K562 (cell line): Measurements from ENCODE around the gene MYBPC3. TPM values are rescaled to one million over a fixed set of nuclear protein-coding genes. Genes with fewer than 3 reads are reported as not detected.

Experiments used
- ATAC-seq: fragments of 200-7000 bp; cut with Tn5 transposase; 3 replicates; pipeline ENCODE4 v1.9.1; 2020; ENCODE audit warnings: moderate library complexity
- BruUV-seq: library from RNA; stranded (reverse); fragments of 400-500 nt; replicated peaks from 2 replicates; lab custom pipeline; 2021; lab: Mats Ljungman, UMichigan
- CTCF ChIA-PET: fragments of 300-600 bp; formaldehyde crosslinking; extraction: SDS; loops from one replicate; lab custom pipeline; 2021; ENCODE audit warnings: low intra/inter-chr PET ratio; lab: Yijun Ruan, JAX
- POLR2A ChIA-PET: fragments of 300-600, 350-650 bp; sonication (Branson Sonifier 250); formaldehyde crosslinking; extraction: SDS; loops from one replicate; lab custom pipeline; 2021; ENCODE audit warnings: antibody characterized with exemption, inconsistent platforms; lab: Yijun Ruan, JAX
- DNase-seq, 4 experiments: peaks; one replicate each; pipeline versions ENCODE4 v3.0.0 to v3.0.0-alpha.2; 2011 to 2018; ENCODE audit warnings: low spot score in 3 of 4, mixed read lengths in 3 of 4; ENCODE audit errors: extremely low read depth in 1 of 4
- FAIRE-seq: peaks from 2 replicates; lab custom pipeline; 2011; peaks lifted over from hg19 to GRCh38; lab: Jason Lieb, UNC
- H2AFZ ChIP-seq: 2 replicates; pipeline ENCODE4 v1.6.0; 2011; ENCODE audit warnings: low read depth, low read length, control low read depth, inconsistent platforms
- H3K27ac ChIP-seq: fragments of 200-600 bp; 3 replicates; pipeline ENCODE4 v1.8.0; 2011; ENCODE audit warnings: low read depth, mild to moderate bottlenecking, control low read depth, inconsistent platforms, low read length, moderate library complexity, mixed read lengths; ENCODE audit errors: extremely low read depth
- H3K27me3 ChIP-seq, 2 experiments: fragments of 300-600 bp in 1 of 2; 2 replicates in 1 of 2; 3 replicates in 1 of 2; pipeline versions ENCODE4 v1.6.0 to v1.8.0; 2011; ENCODE audit warnings: inconsistent platforms in 2 of 2, low read length in 2 of 2, mild to moderate bottlenecking in 1 of 2, mixed read lengths in 1 of 2, moderate library complexity in 1 of 2; ENCODE audit not compliant: control insufficient read depth in 2 of 2, insufficient read depth in 2 of 2
- H3K36me3 ChIP-seq: fragments of 300-600 bp; 3 replicates; pipeline ENCODE4 v1.8.0; 2011; ENCODE audit warnings: mild to moderate bottlenecking, low read length, inconsistent platforms; ENCODE audit not compliant: control insufficient read depth, insufficient read depth
- H3K4me1 ChIP-seq, 2 experiments: fragments of 200-600 bp in 1 of 2; replicated peaks in 1 of 2; 2 replicates in 1 of 2; 3 replicates in 1 of 2; pipeline versions ENCODE4 v1.5.1 to v1.8.0; 2011; ENCODE audit warnings: inconsistent platforms in 2 of 2, low read length in 2 of 2, mild to moderate bottlenecking in 1 of 2, mixed read lengths in 1 of 2, moderate library complexity in 1 of 2; ENCODE audit not compliant: control insufficient read depth in 2 of 2, insufficient read depth in 2 of 2
- H3K4me2 ChIP-seq: 2 replicates; pipeline ENCODE4 v1.6.1; 2011; ENCODE audit warnings: low read length, control low read depth, inconsistent platforms, mixed read lengths; ENCODE audit not compliant: insufficient read depth
- H3K4me3 ChIP-seq: fragments of 200-600 bp; sonication (generic), shearing (Covaris generic); 2 replicates; pipeline ENCODE4 v1.5.1; 2016; ENCODE audit warnings: control low read depth, inconsistent platforms
- H3K79me2 ChIP-seq: fragments of 200-600 bp; 3 replicates; pipeline ENCODE4 v1.8.0; 2011; ENCODE audit warnings: low read length, inconsistent platforms; ENCODE audit not compliant: control insufficient read depth, insufficient read depth
- H3K9ac ChIP-seq, 2 experiments: 2 replicates each; pipeline versions ENCODE4 v1.6.0 to v1.6.1; 2011; ENCODE audit warnings: low read depth in 2 of 2, low read length in 2 of 2, control low read depth in 1 of 2, inconsistent platforms in 1 of 2, mild to moderate bottlenecking in 1 of 2, mixed read lengths in 1 of 2; ENCODE audit not compliant: insufficient read depth in 1 of 2
- H3K9me1 ChIP-seq: one replicate; pipeline ENCODE4 v1.6.0; 2011; ENCODE audit warnings: inconsistent platforms, mild to moderate bottlenecking, low read length, moderate library complexity; ENCODE audit not compliant: control insufficient read depth, insufficient read depth
- H3K9me3 ChIP-seq: replicated peaks from 2 replicates; pipeline ENCODE4 v1.5.1; 2011; ENCODE audit warnings: low read depth, low read length, inconsistent platforms; ENCODE audit not compliant: control insufficient read depth, insufficient read depth
- H4K20me1 ChIP-seq: replicated peaks from 2 replicates; pipeline ENCODE4 v1.6.1; 2011; ENCODE audit warnings: low read length, inconsistent platforms, mixed read lengths; ENCODE audit not compliant: control insufficient read depth, insufficient read depth
- AFF1 ChIP-seq, 2 experiments: fragments of 450-650 bp; IDR thresholded peaks; 2 replicates each; pipeline ENCODE4 v1.6.1; 2018; ENCODE audit warnings: mild to moderate bottlenecking in 2 of 2, low read depth in 1 of 2; ENCODE audit not compliant: partially characterized antibody in 2 of 2
- ATF4 ChIP-seq: fragments of 450-650 bp; formaldehyde crosslinking; IDR thresholded peaks from 2 replicates; pipeline ENCODE4 v1.4.0; 2022; ENCODE audit warnings: mild to moderate bottlenecking, moderate library complexity
- CBX2 ChIP-seq: fragments of 200-600 bp; sonication (generic); IDR thresholded peaks from one replicate; pipeline ENCODE4 v1.6.1; 2012; ENCODE audit warnings: mild to moderate bottlenecking, low read length, inconsistent platforms; ENCODE audit not compliant: insufficient read depth, poor library complexity, severe bottlenecking
- EGR1 ChIP-seq: fragments of 450-650 bp; conservative IDR thresholded peaks from 2 replicates; pipeline ENCODE4 v1.6.1; 2017; ENCODE audit warnings: mild to moderate bottlenecking
- HDGF ChIP-seq: fragments of 450-650 bp; IDR thresholded peaks from 2 replicates; pipeline ENCODE4 v1.6.1; 2016
- MBD2 ChIP-seq: sonication (generic); IDR thresholded peaks from 2 replicates; pipeline ENCODE4 v1.6.1; 2016; ENCODE audit warnings: low read depth, borderline replicate concordance
- POLR2B ChIP-seq: fragments of 450-650 bp; IDR thresholded peaks from 2 replicates; pipeline ENCODE4 v1.6.1; 2018; ENCODE audit warnings: low read depth; ENCODE audit not compliant: partially characterized antibody
- RBFOX2 ChIP-seq: fragments of 200-400 bp; formaldehyde crosslinking; IDR thresholded peaks from 2 replicates; pipeline ENCODE4 v1.6.1; 2017; ENCODE audit warnings: low read depth, mild to moderate bottlenecking, low read length, moderate library complexity
- STAT5A ChIP-seq: IDR thresholded peaks from 2 replicates; pipeline ENCODE4 v1.6.1; 2012; ENCODE audit warnings: low read length, inconsistent platforms, borderline replicate concordance
- WGBS: fragments of 100-300 bp; shearing (Covaris generic); methylation state at CpG from one replicate; pipeline ENCODE4 v1.1.6; 2016; ENCODE audit warnings: low coverage, mixed read lengths; ENCODE audit not compliant: insufficient coverage; ENCODE audit errors: missing lambda C conversion rate; 5-methylcytosine and 5-hydroxymethylcytosine counted together
- in situ Hi-C: fragments of 300-500 bp; cut with MboI; formaldehyde crosslinking; loops from 4 replicates; pipeline ENCODE4 v1.15.0; 2018; ENCODE audit warnings: inconsistent platforms, mixed read lengths
- intact Hi-C: fragments of 100-400 bp; cut with micrococcal nuclease; formaldehyde crosslinking; loops from 2 replicates; pipeline ENCODE4 v1.14.2; 2022
- polyA plus RNA-seq, 8 experiments: library from polyadenylated mRNA; depleted of rRNA in 4 of 8; stranded (reverse) in 5 of 8; unstranded in 3 of 8; fragments of >200 nt; fragmentation: Nextera tagmentation in 2 of 8; fragmentation: Illumina TruSeq in 1 of 8; extraction: Ambion mirVana in 2 of 8; extraction: Trizol in 1 of 8; gene quantifications; 2 replicates each; pipeline versions ENCODE4 v1.2.1 to v1.2.3, GENCODE V29; 2011 to 2014; ENCODE audit warnings: inconsistent platforms in 1 of 8, missing spikeins in 1 of 8
- total RNA-seq, 7 experiments: library from RNA; depleted of rRNA in 6 of 7; stranded (reverse); fragments of >200 nt in 6 of 7; fragmentation: Illumina TruSeq in 2 of 7; extraction: Trizol in 2 of 7; gene quantifications; 2 replicates each; pipeline versions ENCODE4 v1.2.1 to v1.2.3, GENCODE V29; 2011 to 2021; ENCODE audit warnings: low replicate concordance in 1 of 7
- TF ChIP-seq, protein P1 (sequence below): fragments of 250-450 bp; sonication (Bioruptor Pico); IDR thresholded peaks from 2 replicates; pipeline ENCODE4 v1.4.0; 2020; ENCODE audit warnings: mild to moderate bottlenecking, moderate library complexity, borderline replicate concordance
- TF ChIP-seq, protein P2 (sequence below): fragments of 450-650 bp; formaldehyde crosslinking; conservative IDR thresholded peaks from 2 replicates; pipeline ENCODE4 v1.4.0; 2022; ENCODE audit warnings: mild to moderate bottlenecking, missing genetic modification characterization

The MYBPC3 gene
- total and polyA plus RNA-seq, 9 of the 15 experiments (the other 6 are each of a cell fraction or from before 2014, with no cell fraction given), result 0.01 TPM; not detected in 8

- no peaks in the 10 kb centered on the region for H4K20me1 ChIP-seq
- H3K4me2 ChIP-seq, result no peak overlapping the region
- no peaks in the 10 kb centered on the region for H3K79me2 ChIP-seq
- POLR2A ChIA-PET, result interaction anchor here (0.7 kb wide), 1 partner anchor 22 kb away, joined by 6 read pairs; no protein-coding TSS in a partner anchor
- no peak overlapping the region for H2AFZ ChIP-seq
- DNase-seq, result no peak
- H3K4me3 ChIP-seq, result no peak overlapping the region
- no peaks in the 10 kb centered on the region for H3K27me3 ChIP-seq
- H3K4me1 ChIP-seq, result peaks cover 0 to 31% of the 10 kb centered on the region in 2 experiments; a peak in 3 of 5 replicates
- H3K27ac ChIP-seq, result no peak overlapping the region
- no peak overlapping the region for H3K9ac ChIP-seq
- H3K9me1 ChIP-seq, result no peaks in the 10 kb centered on the region
- FAIRE-seq, result no peak
- H3K9me3 ChIP-seq, result peaks cover 13% of the 10 kb centered on the region
- CTCF ChIA-PET, result no interaction called here
- in situ Hi-C loops, result loop anchor here (10.0 kb wide), 1 partner anchor 473 kb away; no protein-coding TSS in a partner anchor
- WGBS, result 83% methylated on average over 6 of the region's 6 CpGs
- intact Hi-C loops, result loop anchor here (10.0 kb wide), 2 partner anchors 47 to 473 kb away; partner anchors contain the start of gene SLC39A13
- ATAC-seq, result no peak
- 0 out of 3 replicates have a peak, but pooled peaks cover 3% of the 10 kb centered on the region for H3K36me3 ChIP-seq
- no TSS peak for BruUV-seq
- TF ChIP-seq POLR2B, result peak; percentile 46
- TF ChIP-seq MBD2, result no peak
- TF ChIP-seq, protein P1, sequence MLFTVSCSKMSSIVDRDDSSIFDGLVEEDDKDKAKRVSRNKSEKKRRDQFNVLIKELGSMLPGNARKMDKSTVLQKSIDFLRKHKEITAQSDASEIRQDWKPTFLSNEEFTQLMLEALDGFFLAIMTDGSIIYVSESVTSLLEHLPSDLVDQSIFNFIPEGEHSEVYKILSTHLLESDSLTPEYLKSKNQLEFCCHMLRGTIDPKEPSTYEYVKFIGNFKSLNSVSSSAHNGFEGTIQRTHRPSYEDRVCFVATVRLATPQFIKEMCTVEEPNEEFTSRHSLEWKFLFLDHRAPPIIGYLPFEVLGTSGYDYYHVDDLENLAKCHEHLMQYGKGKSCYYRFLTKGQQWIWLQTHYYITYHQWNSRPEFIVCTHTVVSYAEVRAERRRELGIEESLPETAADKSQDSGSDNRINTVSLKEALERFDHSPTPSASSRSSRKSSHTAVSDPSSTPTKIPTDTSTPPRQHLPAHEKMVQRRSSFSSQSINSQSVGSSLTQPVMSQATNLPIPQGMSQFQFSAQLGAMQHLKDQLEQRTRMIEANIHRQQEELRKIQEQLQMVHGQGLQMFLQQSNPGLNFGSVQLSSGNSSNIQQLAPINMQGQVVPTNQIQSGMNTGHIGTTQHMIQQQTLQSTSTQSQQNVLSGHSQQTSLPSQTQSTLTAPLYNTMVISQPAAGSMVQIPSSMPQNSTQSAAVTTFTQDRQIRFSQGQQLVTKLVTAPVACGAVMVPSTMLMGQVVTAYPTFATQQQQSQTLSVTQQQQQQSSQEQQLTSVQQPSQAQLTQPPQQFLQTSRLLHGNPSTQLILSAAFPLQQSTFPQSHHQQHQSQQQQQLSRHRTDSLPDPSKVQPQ (CRISPR knock-in tag), result no peak
- no peak for TF ChIP-seq RBFOX2
- TF ChIP-seq AFF1 (IDR thresholded peaks at IDR 0.05; ENCODE audit: low read depth in 1 of 2, partially characterized antibody in 2 of 2), result no peak
- no peak for TF ChIP-seq HDGF
- TF ChIP-seq ATF4, result no peak
- peak; percentile 66; the same call in 1 of the 2 replicates for TF ChIP-seq STAT5A
- TF ChIP-seq, protein P2, sequence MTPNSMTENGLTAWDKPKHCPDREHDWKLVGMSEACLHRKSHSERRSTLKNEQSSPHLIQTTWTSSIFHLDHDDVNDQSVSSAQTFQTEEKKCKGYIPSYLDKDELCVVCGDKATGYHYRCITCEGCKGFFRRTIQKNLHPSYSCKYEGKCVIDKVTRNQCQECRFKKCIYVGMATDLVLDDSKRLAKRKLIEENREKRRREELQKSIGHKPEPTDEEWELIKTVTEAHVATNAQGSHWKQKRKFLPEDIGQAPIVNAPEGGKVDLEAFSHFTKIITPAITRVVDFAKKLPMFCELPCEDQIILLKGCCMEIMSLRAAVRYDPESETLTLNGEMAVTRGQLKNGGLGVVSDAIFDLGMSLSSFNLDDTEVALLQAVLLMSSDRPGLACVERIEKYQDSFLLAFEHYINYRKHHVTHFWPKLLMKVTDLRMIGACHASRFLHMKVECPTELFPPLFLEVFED (CRISPR knock-in tag), result 0 out of 2 replicates have a peak, but pooled peaks have one; percentile 32
- 0 out of 2 replicates have a peak, but pooled peaks have one; percentile 18 for TF ChIP-seq EGR1
- no peak for TF ChIP-seq CBX2
These were observed 5.7 kb upstream of the MYBPC3 start for GRCh38 chr11:47357985-47358730.
